GM12864 (cell line): ENCODE results near the gene STMN1.
A peak's percentile ranks its signal among the peaks of the same experiment; 100 is the strongest.

Experiments
- DNase-seq: peaks from one replicate; pipeline ENCODE4 v3.0.0-alpha.2; 2011; ENCODE audit warnings: low read depth
- H3K4me3 ChIP-seq: 2 replicates; pipeline ENCODE4 v1.5.1; 2011; ENCODE audit warnings: mild to moderate bottlenecking, low read depth, low read length, control low read depth
- CTCF ChIP-seq: IDR thresholded peaks from 2 replicates; pipeline ENCODE4 v1.5.1; 2011; ENCODE audit warnings: low read depth, mild to moderate bottlenecking, moderate library complexity, low read length, control low read depth, inconsistent platforms; ENCODE audit errors: missing control alignments

Gene STMN1

GRCh38 chr1:25905680-25906643 is at the start of gene STMN1:
STMN1 (minus strand) TSS chr1:25906419; CDS start chr1:25904676, 1,743 bp downstream.
- DNase-seq, result peak; percentile 68
- H3K4me3 ChIP-seq, result peak within 1 kb of the TSS; percentile 89
- peak; percentile 1 for TF ChIP-seq CTCF

- H3K4me3 ChIP-seq, result no peak overlapping the region
- DNase-seq, result no peak
- no peak for TF ChIP-seq CTCF
These were observed 49.3 kb upstream of the STMN1 start for GRCh38 chr1:25955553-25955952.

GRCh38 chr1:25954282-25954938 is 48.2 kb upstream of the STMN1 start:
- DNase-seq, result no peak
- no peak overlapping the region for H3K4me3 ChIP-seq
- no peak for TF ChIP-seq CTCF

- DNase-seq, result no peak
- no peak for TF ChIP-seq CTCF
- no peak overlapping the region for H3K4me3 ChIP-seq
These were observed 46.7 kb upstream of the STMN1 start for GRCh38 chr1:25952841-25953401.

GRCh38 chr1:25948641-25949040 is 42.4 kb upstream of the STMN1 start:
- H3K4me3 ChIP-seq, result no peak overlapping the region
- DNase-seq, result no peak
- no peak for TF ChIP-seq CTCF

GRCh38 chr1:25947027-25947426 is 40.8 kb upstream of the STMN1 start:
- no peak for TF ChIP-seq CTCF
- no peak for DNase-seq
- H3K4me3 ChIP-seq, result no peak overlapping the region
